SK-N-SH treated with all-trans-retinoic acid at 6 μM for 48 hours (cell line): ENCODE data around the gene THADA.

ENCODE experiments used
- CREB5 ChIP-seq: fragments of 250-450 bp; sonication (Bioruptor Pico); IDR thresholded peaks from 2 replicates; pipeline ENCODE4 v1.5.1; 2020; ENCODE audit warnings: low read depth, mild to moderate bottlenecking, moderate library complexity
- GLIS3 ChIP-seq: fragments of 250-450 bp; sonication (Bioruptor Pico); IDR thresholded peaks from 2 replicates; pipeline ENCODE4 v1.5.0; 2020; ENCODE audit warnings: mild to moderate bottlenecking, moderate library complexity
- ZFP30 ChIP-seq: fragments of 450-650 bp; formaldehyde crosslinking; IDR thresholded peaks from 2 replicates; pipeline ENCODE4 v1.5.0; 2022; ENCODE audit warnings: mild to moderate bottlenecking, moderate library complexity

- TF ChIP-seq CREB5 (CRISPR knock-in tag): no peak
- no peak for TF ChIP-seq GLIS3
- no peak for TF ChIP-seq ZFP30 (CRISPR knock-in tag)
These were observed 287.9 kb downstream of the THADA start for GRCh38 chr2:43307973-43308372.
